Activated CD8-positive, alpha-beta memory T cell treated with anti-CD3 and anti-CD28 coated beads, Interleukin-2, amount 50 U/mL, for 24 hours (primary cell): Measurements from ENCODE around the gene CAMSAP2.

ENCODE experiments used
- DNase-seq: peaks from one replicate; pipeline ENCODE4 v3.0.0-alpha.2; 2020; ENCODE audit errors: extremely low read depth

CAMSAP2 gene

DNA sequence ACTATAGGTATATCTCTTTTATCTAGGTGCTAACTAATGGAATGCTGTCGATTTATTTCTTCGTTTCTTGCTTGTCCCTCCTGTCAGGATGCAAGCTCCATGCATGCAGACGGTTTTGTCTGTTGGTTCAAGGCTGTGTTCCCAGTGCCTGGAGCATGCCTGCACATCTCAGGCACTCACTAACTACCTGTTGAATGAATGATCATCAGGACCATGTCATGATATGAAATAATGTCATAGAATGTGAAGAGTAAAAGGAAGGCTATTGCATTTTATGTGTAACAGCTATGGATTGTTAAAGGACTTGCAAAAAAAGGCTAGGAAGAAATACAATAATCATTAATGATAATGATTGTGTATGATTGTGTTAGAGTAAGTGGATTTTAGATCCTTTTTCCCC lies 138.3 kb downstream of the CAMSAP2 start:
- DNase-seq: no peak

DNA sequence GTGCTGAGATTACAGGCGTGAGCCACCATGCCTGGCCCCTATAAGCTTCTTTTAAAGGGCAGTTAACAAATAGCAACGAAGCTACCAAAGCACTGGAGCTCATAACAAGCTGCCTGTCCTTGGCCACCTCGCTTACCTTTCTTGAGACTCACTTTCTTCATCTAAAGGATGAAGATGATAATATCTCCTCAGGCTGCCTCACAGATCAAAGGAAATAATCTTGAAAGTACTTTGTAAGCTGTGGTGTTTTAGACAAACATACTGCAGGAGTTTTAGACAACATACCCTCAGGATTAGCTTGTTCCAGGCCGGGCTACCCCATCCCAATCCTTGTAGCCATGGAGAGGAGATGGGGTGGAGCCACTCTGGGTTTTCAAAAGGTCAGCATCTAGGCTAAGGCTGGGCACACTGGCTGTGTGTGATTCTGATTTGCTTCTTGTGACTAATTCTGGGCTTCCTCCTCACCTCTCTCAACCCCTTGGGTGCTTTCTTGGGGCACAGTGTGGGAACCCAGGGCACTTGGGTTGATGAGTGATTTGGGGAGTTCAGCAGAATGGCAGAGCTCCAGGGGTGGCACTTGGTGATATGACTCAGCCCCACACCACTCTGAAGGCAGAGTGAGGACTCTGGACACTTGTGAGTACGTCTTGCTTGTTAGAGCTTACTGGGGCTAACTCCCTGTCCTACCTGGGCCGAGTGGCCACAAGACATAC lies 139.3 kb downstream of the CAMSAP2 start:
- DNase-seq: no peak

DNA sequence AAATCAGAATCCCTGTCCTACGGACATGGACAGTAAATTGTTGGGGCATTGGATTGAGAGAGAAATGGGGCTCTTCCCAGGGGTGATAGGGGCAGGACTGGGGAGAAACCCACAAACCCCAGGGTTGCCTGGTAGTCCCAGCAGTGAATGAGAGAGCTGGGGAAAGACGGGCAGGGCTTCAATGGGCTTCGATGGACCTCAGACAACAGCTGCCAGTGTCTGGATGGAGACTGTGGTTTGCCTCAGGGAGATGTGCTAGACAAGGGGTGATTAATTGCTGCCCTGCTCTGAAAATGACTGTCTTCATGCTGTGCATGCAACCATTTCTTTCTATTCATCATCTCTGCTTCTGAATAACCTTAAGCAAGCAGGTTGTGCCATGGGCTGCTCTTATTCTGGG lies 141.5 kb downstream of the CAMSAP2 start:
- DNase-seq: no peak

DNA sequence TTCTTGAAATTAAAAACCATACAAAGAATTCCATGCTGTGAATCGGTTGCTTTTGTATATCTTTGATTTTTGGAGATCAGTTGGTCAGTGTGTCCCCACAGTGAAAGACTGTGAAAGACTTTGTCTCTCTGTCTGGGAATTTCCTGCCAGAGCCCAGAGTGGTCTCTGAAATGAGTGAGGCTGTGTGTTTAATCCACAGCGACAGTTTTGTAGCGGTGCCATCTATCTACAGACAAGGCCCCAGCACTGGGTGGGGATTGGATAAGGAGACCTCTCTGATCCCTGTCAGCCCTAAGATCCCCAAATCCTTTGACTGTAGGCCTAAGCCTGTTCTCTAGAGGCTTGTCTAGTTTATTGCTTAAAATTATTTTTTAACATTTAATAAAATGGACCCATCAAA lies 144.4 kb downstream of the CAMSAP2 start:
- no peak for DNase-seq

DNA sequence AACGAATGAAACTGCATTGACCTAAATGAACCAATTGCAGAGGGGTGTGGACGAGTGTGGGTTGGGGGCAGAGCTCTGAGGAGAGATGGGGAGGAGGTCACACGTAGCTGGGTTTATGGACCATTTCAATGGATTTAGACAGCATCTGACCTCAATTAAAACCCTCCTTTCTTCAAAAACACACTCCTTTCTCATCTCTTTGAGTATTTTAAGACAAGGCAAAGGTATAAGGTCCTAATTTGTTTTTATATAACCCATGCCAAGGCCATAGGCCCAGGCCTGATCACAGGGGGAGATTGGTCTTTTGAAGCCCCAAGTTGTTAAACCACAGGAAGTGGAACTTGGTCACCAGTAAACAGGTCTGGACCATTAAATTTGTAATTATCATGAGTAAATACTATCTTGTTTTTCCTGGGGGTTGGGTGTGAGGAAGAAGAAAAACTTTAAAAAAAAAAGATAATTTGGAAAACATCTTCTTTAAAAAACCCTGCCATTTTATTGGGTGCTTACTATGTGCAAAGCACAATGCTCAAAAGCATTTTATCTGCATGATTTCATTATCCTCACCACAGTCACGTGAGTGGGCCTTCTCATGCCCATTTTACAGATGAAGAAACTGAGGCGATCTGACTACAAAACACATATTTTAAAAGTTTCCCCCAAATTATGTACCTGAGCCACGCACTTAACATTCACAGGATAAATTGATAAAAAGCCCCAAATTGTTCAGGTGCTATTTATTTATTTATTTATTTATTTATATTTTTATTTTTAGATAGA lies 147.1 kb downstream of the CAMSAP2 start:
- no peak for DNase-seq

DNA sequence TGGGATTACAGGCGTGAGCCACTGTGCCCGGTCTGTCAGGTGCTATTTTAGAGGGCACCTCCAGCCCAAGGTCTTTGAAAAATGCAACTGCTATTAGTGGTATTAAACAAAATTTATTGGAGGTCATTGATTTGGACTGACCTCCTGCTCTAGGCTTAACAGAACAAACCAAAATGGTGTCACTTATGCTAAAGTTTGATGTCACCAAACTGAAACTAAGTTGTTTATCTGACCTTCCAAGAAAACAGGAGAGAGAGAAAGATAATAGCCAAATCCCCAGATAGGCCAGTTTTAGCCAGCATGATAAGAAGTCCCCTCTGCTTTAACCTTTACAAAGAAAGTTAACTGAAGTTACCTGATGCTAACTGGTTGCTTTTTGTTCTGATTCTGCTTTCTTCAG lies 147.9 kb downstream of the CAMSAP2 start:
- no peak for DNase-seq

DNA sequence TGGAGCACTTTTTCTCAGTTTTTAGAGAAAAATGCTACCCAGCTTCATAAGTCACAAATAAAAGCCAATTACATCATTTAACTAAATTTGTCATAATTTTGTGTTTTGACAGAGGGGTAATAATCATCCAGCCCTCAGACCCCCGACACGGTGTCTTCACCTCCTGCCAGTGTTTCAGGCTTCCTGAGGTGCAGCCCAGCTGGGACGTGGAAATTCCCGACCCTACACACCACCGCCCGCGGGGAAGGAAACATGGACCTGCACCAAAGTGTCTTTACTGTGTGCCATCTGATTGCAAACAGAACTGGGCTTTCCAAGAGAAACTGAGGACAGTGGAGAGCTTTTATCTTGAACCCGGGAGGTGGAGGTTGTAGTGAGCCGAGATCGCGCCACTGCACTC lies 148.3 kb downstream of the CAMSAP2 start:
- DNase-seq: no peak

DNA sequence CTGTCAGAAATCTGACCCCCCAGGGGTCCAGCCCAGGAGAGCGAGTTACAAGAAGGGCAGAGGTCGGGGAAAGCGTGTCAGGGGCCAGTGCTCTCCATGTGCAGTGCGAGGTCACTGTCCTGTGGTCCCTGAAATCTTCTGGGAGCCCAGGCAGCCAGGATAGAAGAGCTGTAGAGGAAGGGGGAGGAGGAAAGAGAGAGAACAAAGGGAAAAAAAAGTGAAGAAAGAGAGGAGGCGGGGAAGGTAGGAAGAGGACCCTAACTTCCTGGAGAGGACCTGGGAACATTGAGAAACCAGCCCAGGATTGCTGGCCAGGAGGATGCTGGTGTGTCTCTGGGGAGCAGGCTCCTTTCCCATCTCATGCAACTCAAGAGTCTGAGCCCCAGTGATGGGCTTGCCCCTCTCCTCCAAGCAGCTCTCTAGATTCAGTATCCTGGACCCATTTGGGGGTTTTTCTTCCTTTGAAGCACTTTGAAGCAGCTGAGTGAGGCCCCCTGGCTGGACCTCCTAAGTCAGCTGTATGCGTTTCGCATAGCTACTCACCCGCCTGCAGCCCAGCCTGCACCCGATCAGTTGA lies 149.2 kb downstream of the CAMSAP2 start:
- DNase-seq: no peak

DNA sequence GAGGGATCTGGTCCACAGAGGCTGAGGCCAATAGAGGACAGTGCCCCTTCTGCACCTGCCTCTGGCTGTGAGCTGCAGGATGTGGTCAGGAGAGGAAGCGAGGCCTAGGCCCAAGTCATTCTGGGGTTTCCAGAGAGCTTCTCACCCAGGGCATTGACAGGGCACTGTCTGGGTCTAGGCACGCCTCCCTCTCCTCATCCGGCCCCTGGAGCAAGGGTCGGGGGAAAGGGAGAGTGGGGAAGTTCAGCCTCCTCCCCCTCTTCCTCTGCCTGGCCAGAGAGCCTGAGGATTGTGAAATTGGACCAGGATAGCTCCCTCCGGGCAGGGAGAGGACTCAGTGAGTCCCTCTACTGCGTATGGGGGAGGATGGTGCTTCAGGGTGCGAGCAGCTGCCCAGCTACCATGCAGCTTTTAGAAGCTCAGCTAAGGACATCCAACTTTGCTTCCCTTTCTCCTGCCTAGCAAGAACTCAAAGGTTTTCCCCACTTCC lies 149.7 kb downstream of the CAMSAP2 start:
- DNase-seq: no peak

DNA sequence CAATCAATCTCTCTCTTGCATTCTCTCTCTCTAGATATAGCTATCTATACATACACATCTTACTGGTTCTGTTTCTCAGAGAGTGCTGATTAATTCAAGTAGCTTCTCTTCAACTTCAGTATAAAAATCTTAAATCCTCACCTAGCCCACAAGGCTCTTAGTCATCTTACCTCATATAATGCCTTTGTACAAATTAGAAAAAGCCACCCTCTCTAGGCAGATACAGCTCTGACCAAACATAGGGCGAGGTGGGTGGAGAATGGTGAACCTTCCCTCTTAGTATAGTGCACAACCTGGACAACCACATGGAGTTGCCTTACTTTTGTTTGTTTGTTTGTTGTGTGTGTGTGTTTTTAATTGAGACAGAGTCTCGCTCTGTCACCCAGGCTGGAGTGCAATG lies 150.9 kb downstream of the CAMSAP2 start:
- no peak for DNase-seq

DNA sequence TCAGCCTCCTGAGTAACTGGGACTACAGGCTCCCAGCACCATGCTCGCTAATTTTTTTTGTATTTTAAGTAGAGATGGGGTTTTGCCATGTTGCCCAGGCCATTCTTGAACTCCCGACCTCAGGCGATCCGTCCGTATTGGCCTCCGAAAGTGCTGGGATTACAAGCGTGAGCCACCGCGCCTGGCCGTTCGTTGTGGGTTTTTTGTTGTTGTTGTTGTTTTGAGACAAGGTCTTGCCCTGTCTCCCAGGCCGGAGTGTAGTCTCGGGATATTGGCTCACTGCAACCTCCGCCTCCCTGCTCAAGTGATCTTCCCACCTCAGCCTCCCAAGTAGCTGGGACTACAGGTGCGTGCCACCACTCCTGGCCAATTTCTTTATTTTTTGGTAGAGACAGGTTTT lies 151.3 kb downstream of the CAMSAP2 start:
- no peak for DNase-seq

DNA sequence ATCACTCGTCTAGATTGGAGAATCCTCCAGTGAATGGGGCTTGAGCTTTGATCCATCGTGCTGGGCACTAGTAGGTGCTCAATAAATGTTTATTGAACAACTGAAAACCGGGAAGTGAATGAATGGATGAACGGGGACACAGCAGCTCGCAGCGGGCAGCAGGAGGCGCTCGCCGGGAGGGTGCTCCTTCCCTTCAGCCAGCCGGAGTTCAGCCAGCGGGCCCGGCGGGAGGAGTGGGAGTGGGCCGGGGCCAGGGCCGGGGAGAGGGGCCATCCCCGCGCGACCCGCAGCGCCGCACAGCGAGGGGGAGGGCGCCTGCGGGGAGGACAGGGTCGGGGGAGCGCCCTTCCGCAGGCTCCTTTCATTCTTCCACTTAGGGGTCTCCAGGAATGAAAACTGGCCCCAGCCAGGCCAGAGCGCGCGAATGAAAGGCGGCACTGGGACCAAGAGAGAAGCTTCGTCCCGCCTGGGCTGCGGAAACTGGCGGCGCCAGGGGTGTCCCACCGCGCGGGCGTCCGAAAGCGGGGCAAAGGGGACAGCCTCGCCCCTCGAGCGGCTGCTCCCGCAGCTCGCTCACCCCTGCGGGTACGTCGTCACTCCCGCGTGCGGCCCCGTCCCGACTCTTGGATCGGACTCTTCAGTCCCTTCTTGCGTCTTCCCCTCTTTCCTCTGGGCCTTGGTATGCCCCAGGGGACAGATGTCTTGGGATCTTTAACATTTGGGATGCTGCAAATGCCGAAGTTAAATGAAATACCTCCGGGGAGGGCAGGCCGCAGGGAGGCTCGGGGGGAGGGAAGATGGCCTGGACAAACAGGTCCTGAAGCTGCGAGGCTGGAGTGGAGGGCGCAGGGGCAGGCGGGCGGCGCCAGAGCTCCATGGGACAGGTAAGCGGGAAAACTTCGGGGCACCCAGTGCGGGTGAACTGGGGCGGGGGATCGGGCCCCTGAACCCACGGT lies 152.4 kb downstream of the CAMSAP2 start:
- no peak for DNase-seq

DNA sequence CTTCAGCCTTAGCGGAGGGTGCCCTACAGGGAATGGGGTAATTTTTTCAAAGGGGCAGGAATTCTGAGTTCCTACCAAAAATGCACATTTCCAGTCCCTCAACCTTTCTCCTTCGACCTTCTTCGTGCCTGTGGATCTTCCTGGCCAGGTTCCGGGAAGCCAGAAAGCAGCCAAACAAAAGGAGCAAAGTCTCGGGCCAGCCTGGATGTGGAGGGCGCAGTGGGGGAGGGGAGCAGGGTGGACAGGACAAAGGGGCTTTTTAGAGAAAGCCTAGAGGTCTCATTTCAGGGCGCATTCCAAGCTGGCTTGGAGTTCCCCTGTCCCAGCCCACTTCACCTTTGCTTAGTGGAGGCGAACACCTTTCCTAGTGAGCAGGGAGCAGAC lies 153.1 kb downstream of the CAMSAP2 start:
- DNase-seq: no peak

DNA sequence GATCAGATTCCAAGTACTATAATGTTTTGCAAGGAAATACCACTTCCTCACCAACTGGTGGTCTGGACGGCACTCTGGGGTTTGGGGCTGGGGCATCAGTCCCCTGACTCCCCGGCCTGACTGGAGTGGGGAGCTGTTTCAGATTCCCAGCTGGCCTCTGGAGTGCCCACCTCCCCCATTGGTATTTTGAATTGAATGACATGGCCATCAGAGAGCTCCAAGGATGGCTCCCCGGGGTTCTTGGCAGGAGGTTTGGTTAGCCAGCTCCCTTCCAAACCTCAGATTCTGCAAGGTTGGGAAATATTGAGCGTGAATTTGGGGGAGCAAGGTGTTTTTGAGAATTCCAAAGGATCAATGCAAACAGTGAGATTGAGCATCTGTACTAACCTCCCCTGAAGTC lies 153.9 kb downstream of the CAMSAP2 start:
- no peak for DNase-seq

DNA sequence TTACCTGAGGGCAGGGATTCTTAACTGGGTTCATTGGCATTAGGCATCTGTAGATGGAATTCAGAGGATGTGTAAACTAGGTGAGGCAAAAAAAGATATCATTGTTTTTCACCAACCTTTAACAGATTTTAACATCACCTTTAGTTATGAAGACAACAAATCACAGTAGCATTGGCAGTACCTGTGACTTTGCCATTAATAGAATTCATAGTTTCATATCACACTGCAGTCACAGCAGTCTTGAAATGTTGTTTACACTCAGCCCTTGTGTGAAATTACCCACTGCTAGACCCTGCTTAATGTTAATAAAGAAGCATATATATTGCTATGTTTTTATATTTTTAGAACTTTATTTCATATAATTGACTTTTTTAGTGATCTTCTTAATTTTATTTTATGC lies 154.3 kb downstream of the CAMSAP2 start:
- no peak for DNase-seq

DNA sequence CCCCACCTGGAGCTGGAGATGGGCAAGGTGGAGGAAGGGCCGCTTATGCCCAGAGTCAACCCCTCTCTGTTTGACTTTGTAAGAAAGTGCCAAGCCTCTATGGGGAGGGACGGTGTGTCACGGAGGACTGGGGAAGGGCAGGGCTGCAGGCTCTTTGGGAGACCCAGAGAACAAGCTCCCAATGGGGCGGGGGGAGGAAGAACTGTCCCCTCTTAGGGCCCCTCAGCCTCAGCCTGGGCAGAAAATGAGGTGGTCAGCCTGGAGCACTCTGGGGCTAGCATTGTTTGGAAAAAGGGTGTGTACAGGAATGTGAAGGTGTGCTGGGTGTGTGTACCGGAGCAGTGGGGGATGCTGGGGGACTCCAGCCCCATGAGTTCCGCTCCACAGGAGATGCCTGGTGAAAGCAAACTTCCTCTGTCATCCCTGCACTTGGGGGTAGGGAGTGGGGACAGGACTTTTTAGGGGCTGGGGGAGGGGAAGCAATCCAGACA lies 154.8 kb downstream of the CAMSAP2 start:
- no peak for DNase-seq

DNA sequence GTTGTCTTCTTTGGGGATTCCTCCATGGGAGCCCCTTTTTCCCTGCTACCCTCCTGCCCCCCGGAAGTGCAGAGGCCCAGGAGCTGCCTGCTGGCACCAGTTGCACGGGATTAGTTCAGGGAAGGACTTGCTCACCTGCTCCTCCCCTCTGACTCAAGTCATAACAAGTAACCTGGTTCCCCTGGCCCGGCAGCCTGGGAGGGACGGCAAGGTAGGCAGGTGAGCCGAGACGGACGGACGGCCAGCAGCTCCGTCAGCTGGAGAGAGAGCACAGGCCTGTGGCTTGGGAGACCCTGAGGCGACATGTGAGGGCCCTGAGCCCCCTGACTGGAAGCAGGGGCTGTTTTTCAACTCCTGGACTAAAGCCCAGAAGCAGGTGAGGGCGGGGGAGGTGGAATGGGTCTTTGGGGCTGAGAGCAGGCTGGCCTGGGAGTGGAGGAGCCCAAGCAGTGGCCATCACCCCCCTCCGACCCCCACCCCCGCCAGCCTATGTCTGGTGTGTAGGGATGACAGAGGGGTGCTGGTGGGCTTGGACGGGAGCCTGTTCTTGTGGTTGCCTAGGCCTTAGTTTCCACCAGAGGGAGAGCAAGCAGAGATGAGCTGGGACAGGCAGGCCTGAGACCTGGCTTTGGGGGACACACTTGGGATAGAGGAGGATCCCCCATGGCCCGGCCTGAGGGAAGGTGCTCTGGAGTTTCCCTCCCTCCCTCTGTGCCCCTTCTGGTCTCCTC lies 156.2 kb downstream of the CAMSAP2 start, which contains the start of gene INAVA:
Gene INAVA, plus strand, starts transcription at position 189 of the 731 bp plus-strand sequence. CDS start 3,501 bp downstream, outside the sequence.
- DNase-seq: no peak

DNA sequence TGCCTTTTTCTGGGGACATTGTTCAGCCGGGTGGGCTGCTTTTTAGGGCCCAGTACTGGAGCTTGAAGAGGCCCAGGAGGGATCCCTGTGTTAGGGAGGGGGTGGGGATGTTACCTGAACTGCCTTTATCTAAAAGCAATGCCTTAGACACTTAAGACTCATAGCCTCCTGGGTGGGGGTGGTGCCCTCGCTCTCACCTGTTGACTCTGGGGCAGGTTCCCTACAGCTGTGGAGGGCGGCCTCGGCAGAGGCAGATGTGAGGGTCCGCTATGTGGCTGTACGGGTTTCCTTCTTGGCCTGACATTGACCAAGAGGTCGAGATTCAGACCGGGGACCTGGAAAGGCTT lies 156.7 kb downstream of the CAMSAP2 start:
- no peak for DNase-seq

DNA sequence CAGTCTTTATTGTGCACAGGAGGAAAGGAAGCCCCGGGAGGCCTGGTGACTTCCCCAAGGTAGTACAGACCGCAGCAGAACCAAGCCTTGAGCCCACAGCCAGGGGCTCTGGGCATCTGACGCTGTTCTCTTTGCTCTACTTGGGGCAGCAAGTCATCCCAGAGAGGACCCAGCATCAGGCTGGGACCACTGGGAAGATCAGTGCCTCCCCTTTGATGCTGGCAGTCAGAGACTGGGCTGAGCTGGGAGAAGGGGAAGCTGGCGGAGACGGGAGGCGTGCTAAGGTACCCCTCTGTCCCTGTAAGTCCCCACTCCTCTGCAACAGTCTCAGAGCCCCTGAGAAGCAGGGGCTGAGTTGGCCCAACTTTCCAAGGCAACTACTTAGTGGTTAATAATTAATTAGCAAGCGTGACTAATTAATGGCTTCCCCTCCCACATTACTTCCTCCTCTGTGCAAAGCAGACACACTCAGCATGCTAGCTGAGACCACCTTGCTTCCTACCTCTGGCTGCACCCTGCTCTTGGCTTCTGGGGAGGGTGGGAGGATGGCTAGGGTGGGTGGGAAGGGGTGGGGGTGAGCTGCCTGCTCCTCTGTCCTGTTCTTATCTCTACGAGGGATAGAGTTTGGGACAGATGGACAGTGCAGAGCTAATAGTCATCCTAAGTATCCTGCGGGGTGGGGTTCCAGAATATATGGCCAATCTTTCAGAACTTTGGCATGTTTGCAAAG lies 157.3 kb downstream of the CAMSAP2 start:
- DNase-seq: no peak

DNA sequence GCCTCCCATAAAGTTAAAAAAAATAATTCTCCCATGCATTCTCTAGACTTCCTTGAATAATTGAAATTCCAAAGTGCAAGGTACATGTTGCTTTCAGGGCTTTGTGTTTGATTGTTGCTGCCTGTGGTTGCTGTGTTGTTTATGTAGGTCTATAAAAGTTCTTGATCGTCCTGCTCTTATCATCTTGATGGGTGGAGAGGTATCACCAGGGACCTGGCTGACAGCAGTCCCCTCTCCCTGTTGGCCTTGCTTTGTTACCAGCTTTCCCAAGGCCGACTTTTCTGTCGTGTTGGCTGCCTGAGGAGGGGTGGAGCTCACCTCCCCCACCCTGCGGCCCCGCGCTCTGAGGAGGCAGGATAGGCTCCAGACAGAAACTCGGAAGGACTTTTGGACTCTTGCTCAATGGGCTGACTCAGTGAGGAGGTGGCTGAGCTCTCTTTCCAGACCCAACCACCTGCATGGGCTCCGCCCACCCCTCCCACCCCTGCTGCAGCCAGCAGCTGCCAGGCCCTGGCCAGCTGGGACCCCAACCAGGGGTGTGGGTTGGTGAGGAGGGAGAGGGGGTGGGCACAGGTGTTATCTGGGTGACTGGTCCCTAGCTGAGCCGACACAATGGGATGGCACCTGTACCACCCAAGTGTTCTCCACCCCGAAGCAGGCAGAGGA lies 158.0 kb downstream of the CAMSAP2 start:
- no peak for DNase-seq
